Epithelial cell of esophagus (primary cell): ENCODE measurements around the gene ADAMTS12.

Source experiments
- DNase-seq: peaks from one replicate; pipeline ENCODE4 v3.0.0; 2010; ENCODE audit warnings: low read depth
- H3K4me3 ChIP-seq: 2 replicates; pipeline ENCODE4 v1.5.1; 2011; ENCODE audit warnings: mild to moderate bottlenecking, low read length, control low read depth
- TF ChIP-seq, protein P1 (sequence below): IDR thresholded peaks from 2 replicates; pipeline ENCODE4 v1.5.1; 2011; ENCODE audit warnings: low read depth, mild to moderate bottlenecking, low read length, control low read depth, inconsistent platforms; ENCODE audit not compliant: insufficient read depth; ENCODE audit errors: missing control alignments

Gene ADAMTS12

DNA sequence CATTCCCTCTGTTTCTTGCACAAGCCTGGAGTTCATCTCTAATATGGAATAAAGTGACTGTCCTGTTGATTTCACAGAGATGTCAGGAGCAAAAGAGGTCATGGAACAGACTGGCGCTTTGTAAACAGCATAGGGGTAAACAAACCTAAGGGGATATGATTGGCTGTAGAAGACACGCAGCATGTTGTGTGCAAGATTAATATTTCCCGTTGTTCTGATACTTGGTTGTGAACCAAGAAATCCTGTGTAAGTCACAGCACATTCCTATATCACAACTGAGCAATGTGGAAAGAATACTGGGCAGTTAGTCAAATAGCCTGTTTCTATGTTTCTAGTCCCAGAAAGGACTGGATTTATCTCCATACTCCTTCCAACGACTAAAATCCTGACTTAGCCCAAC is 3.2 kb downstream of the ADAMTS12 start:
- DNase-seq, result no peak
- TF ChIP-seq, protein P1, sequence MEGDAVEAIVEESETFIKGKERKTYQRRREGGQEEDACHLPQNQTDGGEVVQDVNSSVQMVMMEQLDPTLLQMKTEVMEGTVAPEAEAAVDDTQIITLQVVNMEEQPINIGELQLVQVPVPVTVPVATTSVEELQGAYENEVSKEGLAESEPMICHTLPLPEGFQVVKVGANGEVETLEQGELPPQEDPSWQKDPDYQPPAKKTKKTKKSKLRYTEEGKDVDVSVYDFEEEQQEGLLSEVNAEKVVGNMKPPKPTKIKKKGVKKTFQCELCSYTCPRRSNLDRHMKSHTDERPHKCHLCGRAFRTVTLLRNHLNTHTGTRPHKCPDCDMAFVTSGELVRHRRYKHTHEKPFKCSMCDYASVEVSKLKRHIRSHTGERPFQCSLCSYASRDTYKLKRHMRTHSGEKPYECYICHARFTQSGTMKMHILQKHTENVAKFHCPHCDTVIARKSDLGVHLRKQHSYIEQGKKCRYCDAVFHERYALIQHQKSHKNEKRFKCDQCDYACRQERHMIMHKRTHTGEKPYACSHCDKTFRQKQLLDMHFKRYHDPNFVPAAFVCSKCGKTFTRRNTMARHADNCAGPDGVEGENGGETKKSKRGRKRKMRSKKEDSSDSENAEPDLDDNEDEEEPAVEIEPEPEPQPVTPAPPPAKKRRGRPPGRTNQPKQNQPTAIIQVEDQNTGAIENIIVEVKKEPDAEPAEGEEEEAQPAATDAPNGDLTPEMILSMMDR, result no peak
- no peak overlapping the region for H3K4me3 ChIP-seq

DNA sequence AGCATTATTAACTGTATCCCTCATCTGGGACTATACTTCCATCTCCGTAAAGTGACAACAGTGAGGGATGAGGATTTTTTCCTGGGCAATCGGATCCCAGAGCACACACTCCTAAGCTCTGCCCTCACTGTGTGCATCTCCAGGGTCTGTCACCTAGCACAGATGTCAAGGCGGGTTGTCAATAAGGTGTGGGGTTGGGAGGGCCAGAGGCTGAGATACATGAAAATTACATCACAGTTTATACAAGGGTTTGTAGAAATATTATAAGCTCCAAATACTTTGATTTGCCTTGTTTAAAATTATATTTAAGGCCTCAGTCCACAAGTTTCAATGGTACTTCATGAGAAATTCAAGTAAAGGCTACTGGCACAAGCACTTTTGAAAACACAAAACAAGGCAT is 4.5 kb downstream of the ADAMTS12 start:
- no peak for DNase-seq
- TF ChIP-seq, protein P1, result no peak
- no peak overlapping the region for H3K4me3 ChIP-seq

DNA sequence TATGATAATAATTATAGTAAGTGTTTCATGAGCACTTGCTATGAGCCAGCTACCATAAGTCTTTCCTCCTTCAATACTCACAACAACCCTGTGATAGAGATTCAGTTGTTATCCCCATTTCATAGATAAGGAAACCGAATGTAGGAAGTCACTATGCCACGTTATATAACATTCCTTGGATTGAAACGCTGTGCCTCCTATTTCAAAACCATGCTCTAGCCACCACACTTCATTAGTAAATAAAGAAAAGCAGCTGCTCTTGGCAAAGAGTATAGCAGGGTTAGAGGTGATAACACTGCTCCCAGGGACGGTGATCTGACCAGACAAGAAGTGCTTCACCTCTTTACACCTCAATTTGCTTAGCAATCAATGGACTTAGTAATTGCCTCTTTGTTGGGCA is 5.5 kb downstream of the ADAMTS12 start:
- TF ChIP-seq, protein P1, result no peak
- H3K4me3 ChIP-seq, result no peak overlapping the region
- no peak for DNase-seq

DNA sequence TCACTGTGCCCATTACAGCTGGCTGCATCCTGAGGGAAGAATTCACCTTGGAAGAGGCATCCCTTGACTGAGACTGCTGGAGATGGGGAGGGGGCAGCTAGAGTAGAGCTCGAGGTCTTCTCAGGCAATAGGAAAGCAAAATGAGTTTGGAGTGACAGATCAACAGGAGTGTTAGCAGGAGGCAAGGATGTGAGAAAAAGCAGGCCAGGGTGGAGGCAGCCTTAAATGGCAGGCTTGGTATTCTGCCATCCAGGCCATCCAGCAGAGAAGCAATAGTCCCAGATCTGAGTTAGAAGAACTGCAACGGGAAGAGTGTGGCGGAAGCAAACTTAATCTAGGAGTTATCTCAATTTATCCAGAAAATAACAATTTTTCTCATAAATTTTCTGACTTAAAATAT is 6.1 kb downstream of the ADAMTS12 start:
- TF ChIP-seq, protein P1, result no peak
- no peak overlapping the region for H3K4me3 ChIP-seq
- no peak for DNase-seq

DNA sequence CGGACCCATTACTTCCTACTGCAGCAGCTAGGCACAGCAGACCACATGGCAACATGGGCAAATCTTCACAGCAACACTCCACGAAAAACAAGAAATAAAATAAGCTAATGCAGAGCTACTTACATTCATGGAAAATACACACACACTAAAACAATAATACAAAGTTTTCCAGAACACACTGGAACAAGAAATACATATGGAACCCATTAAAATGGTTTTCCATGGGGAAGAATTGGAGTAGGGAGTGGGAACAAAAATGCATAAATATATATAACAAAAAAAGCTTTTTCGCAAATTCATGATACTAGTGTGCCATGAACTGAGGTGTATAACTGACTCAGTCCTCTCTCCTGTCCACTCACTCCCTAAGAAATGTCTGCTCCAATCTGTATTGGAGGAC is 8.3 kb downstream of the ADAMTS12 start:
- no peak for DNase-seq
- TF ChIP-seq, protein P1, result no peak
- no peak overlapping the region for H3K4me3 ChIP-seq

DNA sequence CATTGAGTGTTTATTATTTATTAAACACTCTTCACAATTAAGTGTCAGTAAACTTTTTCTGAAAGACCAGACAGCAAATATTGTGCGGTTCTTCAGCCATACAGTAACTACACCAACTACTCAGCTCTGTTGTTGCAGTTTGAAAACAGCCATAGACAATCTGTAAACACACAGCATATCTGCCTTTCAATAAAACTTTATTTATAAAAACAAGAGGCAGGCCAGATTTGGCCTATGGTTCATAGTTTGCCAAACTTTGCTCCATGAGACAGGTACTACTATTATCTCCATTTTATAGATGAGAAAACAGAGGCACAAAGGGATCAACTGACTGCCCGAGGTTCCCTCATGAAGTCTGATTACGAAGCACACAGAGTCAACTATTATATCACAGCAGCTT is 11.5 kb downstream of the ADAMTS12 start:
- DNase-seq, result no peak
- TF ChIP-seq, protein P1, result no peak
- no peak overlapping the region for H3K4me3 ChIP-seq

DNA sequence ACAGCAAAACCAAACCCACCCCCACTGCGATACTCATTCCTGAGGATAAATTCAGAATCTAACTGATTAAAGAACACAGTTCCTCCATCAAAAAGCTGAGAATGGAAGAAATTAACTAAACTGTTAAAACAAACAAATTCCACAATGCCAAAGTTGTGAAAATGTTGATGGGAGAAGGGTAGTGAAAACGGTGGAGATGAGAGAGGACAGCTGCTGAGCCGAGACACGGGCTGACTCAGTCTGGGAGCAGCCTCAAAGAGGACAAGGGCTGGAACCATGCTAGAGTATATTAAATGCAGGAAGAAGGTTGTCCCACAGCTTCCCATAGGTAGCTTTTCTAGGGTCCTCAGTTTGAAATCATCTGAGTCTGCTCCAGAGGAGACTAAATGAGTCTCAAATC is 14.3 kb downstream of the ADAMTS12 start:
- TF ChIP-seq, protein P1, result no peak
- no peak for DNase-seq
- no peak overlapping the region for H3K4me3 ChIP-seq
